Endothelial cell of umbilical vein (primary cell): ENCODE results near the gene S1PR4. TPM values are rescaled to one million over a fixed set of nuclear protein-coding genes. Genes with fewer than 3 reads are reported as not detected.

Experiments used
- BruUV-seq: library from RNA; stranded (reverse); fragments of 400-500 nt; replicated peaks from 2 replicates; lab custom pipeline; 2021; lab: Mats Ljungman, UMichigan
- CTCF ChIA-PET: fragments of 300-600, 350-600 bp; sonication (Branson Sonifier 250); formaldehyde crosslinking; loops from one replicate; lab custom pipeline; 2021; ENCODE audit warnings: antibody characterized with exemption, inconsistent platforms; lab: Charles Lee
- POLR2A ChIA-PET: fragments of 300-600, 350-600 bp; sonication (Branson Sonifier 250); formaldehyde crosslinking; loops from one replicate; lab custom pipeline; 2021; ENCODE audit warnings: antibody characterized with exemption, inconsistent platforms; lab: Charles Lee
- DNase-seq: peaks from one replicate; pipeline ENCODE4 v3.0.0-alpha.2; 2011; ENCODE audit warnings: low read depth, low spot score
- FAIRE-seq: peaks from 2 replicates; lab custom pipeline; 2011; peaks lifted over from hg19 to GRCh38; lab: Jason Lieb, UNC
- H2AFZ ChIP-seq: 2 replicates; pipeline ENCODE4 v1.6.0; 2012; ENCODE audit warnings: low read depth, low read length, control low read depth, inconsistent platforms
- H3K27ac ChIP-seq: 2 replicates; pipeline ENCODE4 v1.5.1; 2011; ENCODE audit warnings: low read depth, mild to moderate bottlenecking, control low read depth, low read length, moderate library complexity; ENCODE audit not compliant: insufficient read depth
- H3K27me3 ChIP-seq, 2 experiments: 2 replicates each; pipeline versions ENCODE4 v1.6.0 to v1.6.1; 2011; ENCODE audit warnings: low read length in 2 of 2, mixed read lengths in 1 of 2; ENCODE audit not compliant: control insufficient read depth in 2 of 2, insufficient read depth in 2 of 2
- H3K36me3 ChIP-seq, 2 experiments: 2 replicates in 1 of 2; 3 replicates in 1 of 2; pipeline ENCODE4 v1.5.1; 2011; ENCODE audit warnings: low read length in 2 of 2, mild to moderate bottlenecking in 1 of 2, moderate library complexity in 1 of 2; ENCODE audit not compliant: control insufficient read depth in 2 of 2, insufficient read depth in 2 of 2; ENCODE audit errors: extremely low read depth in 1 of 2
- H3K4me1 ChIP-seq: 3 replicates; pipeline ENCODE4 v1.5.1; 2011; ENCODE audit warnings: mild to moderate bottlenecking, low read length; ENCODE audit not compliant: control insufficient read depth, insufficient read depth; ENCODE audit errors: extremely low read depth
- H3K4me2 ChIP-seq: 2 replicates; pipeline ENCODE4 v1.6.1; 2011; ENCODE audit warnings: low read length, control low read depth, mixed read lengths; ENCODE audit not compliant: insufficient read depth
- H3K4me3 ChIP-seq, 3 experiments: fragments of 200-600 bp in 1 of 3; sonication (generic), shearing (Covaris generic) in 1 of 3; replicated peaks in 1 of 3; 2 replicates each; pipeline ENCODE4 v1.5.1; 2011 to 2016; ENCODE audit warnings: control low read depth in 3 of 3, low read length in 3 of 3, mild to moderate bottlenecking in 2 of 3, inconsistent platforms in 1 of 3, low read depth in 1 of 3, moderate library complexity in 1 of 3; ENCODE audit not compliant: insufficient read depth in 1 of 3
- H3K79me2 ChIP-seq: 2 replicates; pipeline ENCODE4 v1.6.0; 2012; ENCODE audit warnings: low read length, inconsistent platforms; ENCODE audit not compliant: control insufficient read depth, insufficient read depth
- H3K9ac ChIP-seq: replicated peaks from 2 replicates; pipeline ENCODE3; 2011; ENCODE audit warnings: low read length, control low read depth; ENCODE audit not compliant: insufficient read depth; ENCODE audit errors: extremely low read depth
- H3K9me1 ChIP-seq: replicated peaks from 3 replicates; pipeline ENCODE4 v1.6.0; 2011; ENCODE audit warnings: mild to moderate bottlenecking, low read length; ENCODE audit not compliant: control insufficient read depth, insufficient read depth; ENCODE audit errors: extremely low read depth
- H3K9me3 ChIP-seq: replicated peaks from 2 replicates; pipeline ENCODE4 v1.5.1; 2012; ENCODE audit warnings: low read length, inconsistent platforms; ENCODE audit not compliant: control insufficient read depth, insufficient read depth
- H4K20me1 ChIP-seq: replicated peaks from 2 replicates; pipeline ENCODE3; 2011; ENCODE audit warnings: mild to moderate bottlenecking, low read length; ENCODE audit not compliant: control insufficient read depth, insufficient read depth; ENCODE audit errors: extremely low read depth
- CTCF ChIP-seq, 2 donors: IDR thresholded peaks; 1 replicate in 1 of 2; 2 replicates in 1 of 2; pipeline ENCODE4 v1.5.1; 2011; ENCODE audit warnings: low read length in 2 of 2, mild to moderate bottlenecking in 2 of 2, moderate library complexity in 2 of 2, control low read depth in 1 of 2, inconsistent platforms in 1 of 2, low read depth in 1 of 2; ENCODE audit not compliant: insufficient read depth in 1 of 2; ENCODE audit errors: extremely low read depth in 1 of 2
- JUN ChIP-seq: IDR thresholded peaks from 2 replicates; pipeline ENCODE4 v1.6.1; 2011; ENCODE audit warnings: borderline replicate concordance, low read depth; ENCODE audit not compliant: insufficient read length, insufficient read depth
- MYC ChIP-seq: IDR thresholded peaks from one replicate; pipeline ENCODE4 v1.6.1; 2011; ENCODE audit warnings: mild to moderate bottlenecking, low read depth, low read length
- POLR2A ChIP-seq: IDR thresholded peaks from 2 replicates; pipeline ENCODE4 v1.6.1; 2012; ENCODE audit warnings: low read depth, mild to moderate bottlenecking, control low read depth, low read length
- dilution Hi-C: fragments of 300-500 bp; cut with MboI; formaldehyde crosslinking; loops from one replicate; pipeline ENCODE4 v1.15.0; 2019; ENCODE audit warnings: low sequenced_read_pairs; ENCODE audit not compliant: extremely low pct_ligation_motif_present
- intact Hi-C: fragments of 100-400 bp; cut with micrococcal nuclease; formaldehyde crosslinking; loops from one replicate; pipeline ENCODE4 v1.10.0; 2022
- polyA plus RNA-seq, 4 experiments: library from polyadenylated mRNA; depleted of rRNA in 3 of 4; stranded (reverse) in 3 of 4; unstranded in 1 of 4; fragments of >200 nt; gene quantifications; 2 replicates each; pipeline versions ENCODE4 v1.2.1 to v1.2.3, GENCODE V29; 2011 to 2012; ENCODE audit warnings: missing spikeins in 1 of 4
- total RNA-seq: library from RNA; stranded (reverse); gene quantifications from 2 replicates; pipeline ENCODE4 v1.2.3, GENCODE V29; 2021

Gene S1PR4
- total and polyA plus RNA-seq, 2 donors (not counting 3 experiments of a cell fraction or from before 2014, with no cell fraction given) = 1.7 to 2.5 TPM

GRCh38 chr19:3186160-3186688, 7.7 kb downstream of the S1PR4 start:
- Histone ChIP-seq H3K9me3 (no peaks in the 10 kb centered on the region), H3K27ac (peak overlapping the region; percentile 70), H3K9ac (peak overlapping the region; percentile 75), H4K20me1 (no peaks in the 10 kb centered on the region), H3K36me3 (no peaks in the 10 kb centered on the region), H3K27me3 (no peaks in the 10 kb centered on the region), H3K4me2 (peak overlapping the region; percentile 65), H3K79me2 (peaks cover 54% of the 10 kb centered on the region), H3K9me1 (no peaks in the 10 kb centered on the region), H3K4me1 (peaks cover 12% of the 10 kb centered on the region), H2AFZ (peak overlapping the region; percentile 27), H3K4me3 (peak overlapping the region; percentile 62 to 82 (median 72))
- POLR2A ChIA-PET = no interaction called here
- dilution Hi-C loops = no loop called here
- CTCF ChIA-PET = interaction anchor here (1.0 to 2.0 kb wide), 2 partner anchors 25 to 57 kb away, joined by 4 to 7 read pairs; no protein-coding TSS in a partner anchor
- BruUV-seq = no TSS peak
- no peak for FAIRE-seq
- peak; percentile 14 for DNase-seq
- intact Hi-C loops = no loop called here
- no peak for TF ChIP-seq POLR2A
- no peak for TF ChIP-seq CTCF (IDR thresholded peaks at IDR 0.05; ENCODE audit: extremely low read depth in 1 of 2, insufficient read depth in 1 of 2, low read depth in 1 of 2, low read length in 2 of 2)
- TF ChIP-seq JUN = no peak
- TF ChIP-seq MYC = peak; percentile 17
